Lung (tissue), 12 donors: ENCODE data around the gene EPHA8. TPM values are rescaled to one million over a fixed set of nuclear protein-coding genes. Genes with fewer than 3 reads are reported as not detected.
A peak's percentile ranks its signal among the peaks of the same experiment; 100 is the strongest.

Source experiments
- ATAC-seq: fragments of 200-7000 bp; cut with Tn5 transposase; one replicate; pipeline ENCODE4 v1.9.1; 2020; ENCODE audit warnings: moderate number of reproducible peaks; ENCODE audit not compliant: insufficient read depth, low FRiP score
- DNase-seq, 3 donors: peaks; one replicate each; pipeline ENCODE4 v3.0.0-alpha.2; 2013 to 2017
- H3K27ac ChIP-seq, 2 donors: one replicate each; pipeline ENCODE4 v1.5.1; 2013; ENCODE audit warnings: mild to moderate bottlenecking in 2 of 2, moderate library complexity in 2 of 2, control low read depth in 1 of 2, inconsistent platforms in 1 of 2, low read depth in 1 of 2, low read length in 1 of 2
- H3K27me3 ChIP-seq, 3 donors: one replicate each; pipeline ENCODE4 v1.5.1; 2013; ENCODE audit warnings: low read length in 2 of 3; ENCODE audit not compliant: control insufficient read depth in 3 of 3, insufficient read depth in 3 of 3
- H3K36me3 ChIP-seq, 4 donors: one replicate each; pipeline ENCODE4 v1.5.1; 2013; ENCODE audit warnings: low read length in 4 of 4, mild to moderate bottlenecking in 1 of 4, moderate library complexity in 1 of 4; ENCODE audit not compliant: control insufficient read depth in 4 of 4, insufficient read depth in 4 of 4
- H3K4me1 ChIP-seq, 5 donors: one replicate each; pipeline ENCODE4 v1.5.1; 2013; ENCODE audit warnings: low read length in 5 of 5, mild to moderate bottlenecking in 2 of 5, moderate library complexity in 1 of 5; ENCODE audit not compliant: control insufficient read depth in 5 of 5, insufficient read depth in 5 of 5
- H3K4me3 ChIP-seq: one replicate; pipeline ENCODE4 v1.5.1; 2013; ENCODE audit warnings: mild to moderate bottlenecking, control low read depth, moderate library complexity
- H3K9ac ChIP-seq, 2 donors: one replicate each; pipeline ENCODE4 v1.5.1; 2013; ENCODE audit warnings: low read length in 2 of 2, control low read depth in 1 of 2; ENCODE audit not compliant: insufficient read depth in 1 of 2
- H3K9me3 ChIP-seq, 4 donors: one replicate each; pipeline ENCODE4 v1.5.1; 2013; ENCODE audit warnings: low read length in 3 of 4, mild to moderate bottlenecking in 1 of 4, moderate library complexity in 1 of 4; ENCODE audit not compliant: control insufficient read depth in 4 of 4, insufficient read depth in 3 of 4
- CTCF ChIP-seq: IDR thresholded peaks from 2 replicates; pipeline ENCODE4 v1.5.1; 2012; ENCODE audit warnings: mild to moderate bottlenecking; ENCODE audit errors: control extremely low read depth, extremely low read depth
- WGBS, 2 donors: extraction: QIAGEN DNeasy Blood & Tissue Kit; methylation state at CpG; one replicate each; pipeline ENCODE4 v1.1.7; 2013; 5-methylcytosine and 5-hydroxymethylcytosine counted together
- polyA plus RNA-seq, 2 donors: library from polyadenylated mRNA; stranded (reverse); fragments of 200-250 nt; gene quantifications; one replicate each; pipeline ENCODE4 v1.2.1, GENCODE V29; 2013
- total RNA-seq, 2 donors: library from RNA; depleted of rRNA in 1 of 2; stranded (reverse); fragments of >200 nt in 1 of 2; gene quantifications; one replicate each; pipeline ENCODE4 v1.2.1, GENCODE V29; 2014 to 2021
- donor health status: control.
- donor health status: control.
- donor health status: Bipolar disorder and iron deficiency.
- donor health status: healthy.
- donor health status: DM: yes; HTN: yes; CAD: no.

The EPHA8 gene
- total and polyA plus RNA-seq, 4 donors, result 0.01 TPM; not detected in 3

- no peaks in the 10 kb centered on the region for H3K9me3 ChIP-seq
- 45 to 48% methylated on average over 5 of the region's 5 CpGs for WGBS, 2 donors
- H3K4me3 ChIP-seq, result peak within 1 kb of the TSS; percentile 21
- no peaks in the 10 kb centered on the region for H3K36me3 ChIP-seq
- H3K4me1 ChIP-seq, result peaks cover 0 to 8% (median 0%) of the 10 kb centered on the region in 5 donors
- H3K27me3 ChIP-seq, result peaks cover 0 to 10% (median 0%) of the 10 kb centered on the region in 3 donors
- peak; percentile 27 to 44 (median 32) for DNase-seq
- no peak for TF ChIP-seq CTCF
- H3K9ac ChIP-seq, result no peak within 1 kb of the TSS
- H3K27ac ChIP-seq, result peak within 1 kb of the TSS in 1 of 2 donors; percentile 13
- ATAC-seq, result peak; percentile 72
Observed at GRCh38 chr1:22636353-22636752, 73.1 kb downstream of the EPHA8 start, which contains the start of gene C1QA. Gene C1QA, plus strand, starts transcription at chr1:22636628. Its CDS starts 989 bp downstream, at chr1:22637617.

- Histone ChIP-seq H3K27me3 (peaks cover 0 to 7% (median 0%) of the 10 kb centered on the region in 3 donors), H3K4me3 (peak overlapping the region; percentile 21), H3K36me3 (no peaks in the 10 kb centered on the region), H3K27ac (no peak overlapping the region), H3K4me1 (peaks cover 0 to 11% (median 0%) of the 10 kb centered on the region in 5 donors), H3K9ac (no peak overlapping the region), H3K9me3 (no peaks in the 10 kb centered on the region)
- TF ChIP-seq CTCF, result no peak
- no peak for ATAC-seq
- WGBS, 2 donors, result 74 to 80% methylated on average over 6 of the region's 6 CpGs
- DNase-seq, result no peak
Observed at GRCh38 chr1:22636927-22637326, 73.6 kb downstream of the EPHA8 start.

- Histone ChIP-seq H3K36me3 (no peaks in the 10 kb centered on the region), H3K4me1 (peaks cover 0 to 11% (median 0%) of the 10 kb centered on the region in 5 donors), H3K9ac (no peak overlapping the region), H3K9me3 (no peaks in the 10 kb centered on the region), H3K4me3 (no peak overlapping the region), H3K27ac (peak overlapping the region in 1 of 2 donors; percentile 13), H3K27me3 (peaks cover 0 to 7% (median 0%) of the 10 kb centered on the region in 3 donors)
- DNase-seq (no peak), ATAC-seq (no peak)
- no peak for TF ChIP-seq CTCF
- 60 to 65% methylated on average over 3 of the region's 3 CpGs for WGBS, 2 donors
Observed at GRCh38 chr1:22637907-22638445, 74.7 kb downstream of the EPHA8 start.
